GM21786 (cell line): ENCODE data around the gene FNDC5.

Experiments used
- ATAC-seq: cut with Tn5 transposase; IDR thresholded peaks from one replicate; pipeline ENCODE4 v1.9.1; 2021; ENCODE audit not compliant: unreplicated experiment

The FNDC5 gene

GRCh38 chr1:32885676-32886003 is 14.9 kb upstream of the FNDC5 start:
- no peak for ATAC-seq

GRCh38 chr1:32884726-32885125 is 14.0 kb upstream of the FNDC5 start:
- no peak for ATAC-seq

GRCh38 chr1:32884032-32884372 is 13.3 kb upstream of the FNDC5 start:
- no peak for ATAC-seq

GRCh38 chr1:32883338-32884031 is 12.8 kb upstream of the FNDC5 start:
- ATAC-seq: no peak

- ATAC-seq: no peak
These were observed 11.4 kb upstream of the FNDC5 start for GRCh38 chr1:32881871-32882850.

GRCh38 chr1:32881291-32881690 is 10.6 kb upstream of the FNDC5 start:
- ATAC-seq: no peak

GRCh38 chr1:32878637-32879041 is 7.9 kb upstream of the FNDC5 start:
- ATAC-seq: no peak

GRCh38 chr1:32878183-32878582 is 7.5 kb upstream of the FNDC5 start:
- ATAC-seq: no peak

GRCh38 chr1:32877211-32878110 is 6.7 kb upstream of the FNDC5 start:
- no peak for ATAC-seq

GRCh38 chr1:32876341-32877210 is 5.9 kb upstream of the FNDC5 start:
- no peak for ATAC-seq

GRCh38 chr1:32874860-32875752 is 4.4 kb upstream of the FNDC5 start:
- no peak for ATAC-seq

GRCh38 chr1:32873484-32873883 is 2.8 kb upstream of the FNDC5 start:
- no peak for ATAC-seq

- ATAC-seq: no peak
These were observed 1.4 kb upstream of the FNDC5 start for GRCh38 chr1:32872192-32872460.

GRCh38 chr1:32871364-32872191 is 866 bp upstream of the FNDC5 start:
- no peak for ATAC-seq

GRCh38 chr1:32869923-32870614 is 643 bp downstream of the FNDC5 start:
- ATAC-seq: no peak

GRCh38 chr1:32868806-32869455 is 1.8 kb downstream of the FNDC5 start:
- no peak for ATAC-seq

GRCh38 chr1:32868085-32868484 is 2.6 kb downstream of the FNDC5 start:
- ATAC-seq: no peak

- ATAC-seq: no peak
These were observed 3.0 kb downstream of the FNDC5 start for GRCh38 chr1:32867671-32868070.
